Osteoblast (primary cell): ENCODE measurements around the gene CYP19A1. TPM values are rescaled to one million over a fixed set of nuclear protein-coding genes. Genes with fewer than 3 reads are reported as not detected.

Source experiments
- DNase-seq: peaks from one replicate; pipeline ENCODE4 v3.0.0; 2011; ENCODE audit warnings: low spot score, mixed read lengths; ENCODE audit not compliant: insufficient read length; ENCODE audit errors: missing footprints
- H2AFZ ChIP-seq: 2 replicates; pipeline ENCODE4 v1.6.0; 2011; ENCODE audit warnings: mild to moderate bottlenecking, low read length
- H3K27ac ChIP-seq: 2 replicates; pipeline ENCODE4 v1.5.1; 2011; ENCODE audit warnings: mild to moderate bottlenecking, low read depth, low read length, moderate library complexity
- H3K27me3 ChIP-seq: 2 replicates; pipeline ENCODE4 v1.6.0; 2012; ENCODE audit warnings: mild to moderate bottlenecking, control low read depth, inconsistent platforms, low read length, moderate library complexity; ENCODE audit not compliant: insufficient read depth
- H3K36me3 ChIP-seq: 2 replicates; pipeline ENCODE4 v1.5.1; 2011; ENCODE audit warnings: mild to moderate bottlenecking, low read length, control low read depth, moderate library complexity; ENCODE audit not compliant: insufficient read depth
- H3K4me1 ChIP-seq: 2 replicates; pipeline ENCODE4 v1.5.1; 2011; ENCODE audit warnings: mild to moderate bottlenecking, low read length, control low read depth, moderate library complexity; ENCODE audit not compliant: insufficient read depth
- H3K4me2 ChIP-seq: 2 replicates; pipeline ENCODE4 v1.6.0; 2011; ENCODE audit warnings: mild to moderate bottlenecking, low read length; ENCODE audit not compliant: insufficient read depth
- H3K4me3 ChIP-seq: fragments of 200-600 bp; sonication (generic); 3 replicates; pipeline ENCODE4 v1.5.1; 2012; ENCODE audit warnings: mild to moderate bottlenecking, low read length, inconsistent platforms; ENCODE audit not compliant: insufficient read depth
- H3K79me2 ChIP-seq: 2 replicates; pipeline ENCODE4 v1.6.0; 2012; ENCODE audit warnings: mild to moderate bottlenecking, low read length, control low read depth, inconsistent platforms; ENCODE audit not compliant: insufficient read depth
- H3K9me3 ChIP-seq: 2 replicates; pipeline ENCODE4 v1.5.1; 2011; ENCODE audit warnings: low read depth, low read length, control low read depth
- H4K20me1 ChIP-seq: 2 replicates; pipeline ENCODE4 v1.6.0; 2012; ENCODE audit warnings: mild to moderate bottlenecking, low read length, control low read depth; ENCODE audit not compliant: insufficient read depth
- CTCF ChIP-seq: IDR thresholded peaks from 2 replicates; pipeline ENCODE4 v1.5.1; 2011; ENCODE audit warnings: mild to moderate bottlenecking, low read depth, low read length, moderate library complexity; ENCODE audit errors: extremely low read depth
- total RNA-seq: library from RNA; depleted of rRNA; stranded (reverse); fragments of >200 nt; gene quantifications from 2 replicates; pipeline ENCODE4 v1.2.3, GENCODE V29; 2012

CYP19A1 gene
- total RNA-seq, 1 donor = 2.2 TPM

DNA sequence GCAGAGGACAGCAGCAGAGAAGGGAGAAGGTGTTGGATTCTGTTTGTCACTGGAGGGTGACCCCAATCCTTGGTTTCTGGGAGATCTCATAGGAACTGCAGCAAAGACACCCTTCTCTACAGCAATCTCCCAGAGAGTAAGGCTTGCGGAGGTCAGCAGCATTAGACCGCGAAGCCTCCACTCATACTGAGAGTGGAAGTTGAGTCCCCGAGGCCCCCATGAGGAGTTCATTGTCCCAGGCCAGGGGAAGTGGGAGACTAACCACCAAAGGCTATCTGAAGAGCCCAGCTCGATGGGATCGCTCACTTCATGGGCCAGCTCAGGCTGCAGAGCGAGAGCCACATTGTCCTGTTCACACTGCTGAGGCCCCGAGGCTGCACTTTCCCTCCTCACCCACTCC is 47.6 kb upstream of the CYP19A1 start:
- H4K20me1 ChIP-seq = no peaks in the 10 kb centered on the region
- TF ChIP-seq CTCF = no peak

GRCh38 chr15:51382787-51383186 is 44.4 kb upstream of the CYP19A1 start:
- H3K4me2 ChIP-seq = peak overlapping the region; percentile 26
- peaks cover 2% of the 10 kb centered on the region for H3K4me1 ChIP-seq
- peak; percentile 93 for DNase-seq
- no peak overlapping the region for H3K27ac ChIP-seq
- no peaks in the 10 kb centered on the region for H3K79me2 ChIP-seq
- peak; percentile 79 for TF ChIP-seq CTCF
- no peaks in the 10 kb centered on the region for H4K20me1 ChIP-seq
- H3K9me3 ChIP-seq = no peaks in the 10 kb centered on the region
- no peaks in the 10 kb centered on the region for H3K27me3 ChIP-seq
- H2AFZ ChIP-seq = no peak overlapping the region
- H3K36me3 ChIP-seq = no peaks in the 10 kb centered on the region
- no peak overlapping the region for H3K4me3 ChIP-seq

More for the DNA sequence above, 47.6 kb upstream of the CYP19A1 start:
- H3K4me2 ChIP-seq = no peak overlapping the region
- H3K27ac ChIP-seq = no peak overlapping the region
- DNase-seq = no peak
- no peaks in the 10 kb centered on the region for H3K9me3 ChIP-seq
- no peaks in the 10 kb centered on the region for H3K36me3 ChIP-seq
- no peak overlapping the region for H3K4me3 ChIP-seq
- H2AFZ ChIP-seq = no peak overlapping the region
- no peaks in the 10 kb centered on the region for H3K79me2 ChIP-seq
- H3K4me1 ChIP-seq = peaks cover 1% of the 10 kb centered on the region
- H3K27me3 ChIP-seq = no peaks in the 10 kb centered on the region

DNA sequence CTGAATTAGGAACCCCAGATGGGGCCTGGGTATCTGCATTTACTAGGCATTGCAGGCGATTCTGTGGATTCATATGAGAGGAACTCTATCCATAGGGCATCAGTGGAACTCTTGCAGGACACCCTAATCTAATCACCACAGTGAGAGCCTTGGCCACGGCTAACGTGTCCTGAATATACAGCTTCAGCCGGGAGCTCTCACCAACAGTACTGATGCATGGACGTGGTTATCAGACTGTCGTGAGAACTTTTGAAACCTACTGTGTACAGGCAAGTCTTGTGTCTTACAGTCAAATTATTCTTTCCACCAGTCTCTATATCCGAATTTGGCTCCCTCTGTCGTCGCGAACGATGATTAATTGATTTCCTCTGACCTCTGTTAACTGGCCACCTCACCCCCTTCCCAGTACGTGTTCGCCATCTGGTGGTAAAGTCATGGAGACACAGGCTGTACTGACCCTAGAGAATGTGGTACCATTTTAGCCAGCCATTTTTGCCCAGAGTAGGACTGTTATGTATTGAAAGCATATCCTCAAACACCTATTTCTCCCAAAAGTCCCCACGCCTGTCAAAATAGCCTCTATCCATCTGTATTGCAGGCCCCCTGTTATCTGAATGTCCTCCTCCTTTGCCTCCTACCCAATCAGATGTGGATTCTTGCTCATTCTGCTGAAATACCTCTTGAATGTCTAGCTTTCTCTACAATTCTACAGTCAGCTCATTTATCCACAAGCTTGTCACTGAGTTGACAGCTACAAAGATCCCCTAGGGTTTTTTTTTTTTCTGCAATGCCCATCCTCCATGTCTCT is 42.8 kb upstream of the CYP19A1 start:
- H3K36me3 ChIP-seq = no peaks in the 10 kb centered on the region
- no peaks in the 10 kb centered on the region for H3K9me3 ChIP-seq
- no peak overlapping the region for H3K27ac ChIP-seq
- H4K20me1 ChIP-seq = no peaks in the 10 kb centered on the region
- peak overlapping the region; percentile 61 for H3K4me2 ChIP-seq
- DNase-seq = peak; percentile 92
- H3K4me1 ChIP-seq = peaks cover 9% of the 10 kb centered on the region
- TF ChIP-seq CTCF = peak; percentile 98
- H3K27me3 ChIP-seq = no peaks in the 10 kb centered on the region
- H3K79me2 ChIP-seq = no peaks in the 10 kb centered on the region
- H3K4me3 ChIP-seq = no peak overlapping the region
- peak overlapping the region; percentile 31 for H2AFZ ChIP-seq

- H3K4me1 ChIP-seq = peaks cover 11% of the 10 kb centered on the region
- no peak overlapping the region for H2AFZ ChIP-seq
- no peaks in the 10 kb centered on the region for H3K79me2 ChIP-seq
- no peak for TF ChIP-seq CTCF
- H3K4me2 ChIP-seq = no peak overlapping the region
- DNase-seq = no peak
- H3K4me3 ChIP-seq = no peak overlapping the region
- no peaks in the 10 kb centered on the region for H3K36me3 ChIP-seq
- no peaks in the 10 kb centered on the region for H4K20me1 ChIP-seq
- no peaks in the 10 kb centered on the region for H3K27me3 ChIP-seq
- H3K9me3 ChIP-seq = no peaks in the 10 kb centered on the region
- H3K27ac ChIP-seq = no peak overlapping the region
These were observed 41.0 kb upstream of the CYP19A1 start for GRCh38 chr15:51379390-51379789.
